Nephron progenitor cell (in vitro differentiated cells): ENCODE data around the gene DMD.

Experiments used
- DNase-seq: peaks from one replicate; pipeline ENCODE4 v3.0.0; 2021
- H3K27ac Mint-ChIP-seq: 2 replicates; pipeline ENCODE4 v1.8.0; 2021; ENCODE audit warnings: mild to moderate bottlenecking, moderate library complexity, mixed read lengths
- H3K27me3 Mint-ChIP-seq: 2 replicates; pipeline ENCODE4 v1.8.0; 2021; ENCODE audit warnings: mild to moderate bottlenecking, low read depth, mixed read lengths; ENCODE audit not compliant: poor library complexity
- H3K36me3 Mint-ChIP-seq: 2 replicates; pipeline ENCODE4 v1.8.0; 2021; ENCODE audit warnings: low read depth, mixed read lengths
- H3K4me1 Mint-ChIP-seq: 2 replicates; pipeline ENCODE4 v1.8.0; 2021; ENCODE audit warnings: mixed read lengths
- H3K4me3 Mint-ChIP-seq: 2 replicates; pipeline ENCODE4 v1.8.0; 2021; ENCODE audit warnings: mild to moderate bottlenecking, moderate library complexity, mixed read lengths
- H3K9me3 Mint-ChIP-seq: 2 replicates; pipeline ENCODE4 v1.8.0; 2021; ENCODE audit warnings: mild to moderate bottlenecking, moderate library complexity, mixed read lengths
- TF ChIP-seq, protein P1 (sequence below): fragments of 200-600 bp; sonication (generic); IDR thresholded peaks from 2 replicates; pipeline ENCODE4 v1.5.0; 2021; ENCODE audit warnings: antibody characterized with exemption

The DMD gene

DNA sequence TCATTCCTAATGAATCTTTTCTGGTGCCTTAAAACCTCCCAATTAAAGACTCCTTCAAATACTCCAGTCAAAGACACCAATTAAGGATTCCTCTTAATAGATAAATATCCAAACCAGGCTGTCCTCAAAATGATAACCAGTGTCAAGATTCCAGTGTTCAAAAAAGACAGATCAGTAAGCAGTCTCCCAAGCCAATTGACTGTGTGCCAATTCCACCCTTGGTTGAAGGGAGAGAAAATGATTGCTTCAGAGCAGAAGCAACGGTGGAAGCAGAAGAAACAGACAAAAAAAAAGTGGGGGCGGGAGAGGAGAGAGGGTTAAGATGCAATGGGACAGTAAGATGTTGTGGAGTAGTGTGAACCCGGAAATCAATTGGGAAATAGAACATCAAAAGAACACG, 1923.5 kb downstream of the DMD start:
- TF ChIP-seq, protein P1, sequence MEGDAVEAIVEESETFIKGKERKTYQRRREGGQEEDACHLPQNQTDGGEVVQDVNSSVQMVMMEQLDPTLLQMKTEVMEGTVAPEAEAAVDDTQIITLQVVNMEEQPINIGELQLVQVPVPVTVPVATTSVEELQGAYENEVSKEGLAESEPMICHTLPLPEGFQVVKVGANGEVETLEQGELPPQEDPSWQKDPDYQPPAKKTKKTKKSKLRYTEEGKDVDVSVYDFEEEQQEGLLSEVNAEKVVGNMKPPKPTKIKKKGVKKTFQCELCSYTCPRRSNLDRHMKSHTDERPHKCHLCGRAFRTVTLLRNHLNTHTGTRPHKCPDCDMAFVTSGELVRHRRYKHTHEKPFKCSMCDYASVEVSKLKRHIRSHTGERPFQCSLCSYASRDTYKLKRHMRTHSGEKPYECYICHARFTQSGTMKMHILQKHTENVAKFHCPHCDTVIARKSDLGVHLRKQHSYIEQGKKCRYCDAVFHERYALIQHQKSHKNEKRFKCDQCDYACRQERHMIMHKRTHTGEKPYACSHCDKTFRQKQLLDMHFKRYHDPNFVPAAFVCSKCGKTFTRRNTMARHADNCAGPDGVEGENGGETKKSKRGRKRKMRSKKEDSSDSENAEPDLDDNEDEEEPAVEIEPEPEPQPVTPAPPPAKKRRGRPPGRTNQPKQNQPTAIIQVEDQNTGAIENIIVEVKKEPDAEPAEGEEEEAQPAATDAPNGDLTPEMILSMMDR, result no peak
- Mint-ChIP-seq H3K9me3 (peaks cover 39% of the 10 kb centered on the region), H3K36me3 (no peaks in the 10 kb centered on the region), H3K4me1 (no peaks in the 10 kb centered on the region), H3K27me3 (peaks cover 3% of the 10 kb centered on the region), H3K4me3 (no peak overlapping the region), H3K27ac (no peak overlapping the region)
- no peak for DNase-seq

DNA sequence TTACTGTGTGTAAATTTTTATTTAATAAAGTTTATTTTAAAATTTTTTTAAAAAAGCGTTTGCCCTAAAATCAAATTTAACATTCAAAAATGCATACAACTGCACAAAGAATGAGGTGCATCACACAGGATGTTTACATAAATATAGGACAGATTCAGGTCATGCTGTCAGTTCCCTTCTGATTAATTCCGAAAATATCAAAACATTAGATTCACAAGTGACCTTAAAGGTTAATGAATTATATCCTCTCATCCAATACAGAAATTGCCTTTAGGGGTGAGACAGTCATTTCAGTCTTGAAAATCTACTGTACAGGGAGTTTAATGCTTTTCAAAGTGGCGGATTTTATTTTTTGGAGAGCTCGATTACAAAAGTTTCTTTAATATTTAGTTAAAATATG, 1930.8 kb downstream of the DMD start:
- Mint-ChIP-seq H3K4me3 (no peak overlapping the region), H3K4me1 (peaks cover 6% of the 10 kb centered on the region), H3K27me3 (no peaks in the 10 kb centered on the region), H3K9me3 (peaks cover 35% of the 10 kb centered on the region), H3K36me3 (no peaks in the 10 kb centered on the region), H3K27ac (no peak overlapping the region)
- TF ChIP-seq, protein P1, result no peak
- no peak for DNase-seq

DNA sequence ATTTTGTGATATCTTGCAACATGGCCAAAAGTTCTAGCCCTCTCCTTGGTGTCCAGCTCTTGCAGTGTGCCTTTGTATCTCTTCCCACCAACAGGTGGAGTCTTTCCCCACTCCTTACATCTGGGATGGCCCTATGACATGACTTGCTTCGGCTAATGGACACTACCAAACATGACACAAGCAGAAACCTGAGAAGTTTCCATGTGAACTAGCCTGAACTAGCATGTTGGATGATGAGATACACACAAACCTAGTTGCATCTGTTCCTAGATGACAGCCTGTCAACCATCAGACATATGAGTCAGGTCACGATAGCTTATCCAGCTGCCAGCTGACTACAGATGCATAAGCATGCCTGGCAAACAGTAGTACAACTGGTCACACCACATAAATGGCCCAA, 1932.0 kb downstream of the DMD start:
- Mint-ChIP-seq H3K27me3 (no peaks in the 10 kb centered on the region), H3K9me3 (peaks cover 37% of the 10 kb centered on the region), H3K36me3 (no peaks in the 10 kb centered on the region), H3K4me3 (no peak overlapping the region), H3K4me1 (peaks cover 6% of the 10 kb centered on the region), H3K27ac (no peak overlapping the region)
- no peak for DNase-seq
- TF ChIP-seq, protein P1, result peak; percentile 15

DNA sequence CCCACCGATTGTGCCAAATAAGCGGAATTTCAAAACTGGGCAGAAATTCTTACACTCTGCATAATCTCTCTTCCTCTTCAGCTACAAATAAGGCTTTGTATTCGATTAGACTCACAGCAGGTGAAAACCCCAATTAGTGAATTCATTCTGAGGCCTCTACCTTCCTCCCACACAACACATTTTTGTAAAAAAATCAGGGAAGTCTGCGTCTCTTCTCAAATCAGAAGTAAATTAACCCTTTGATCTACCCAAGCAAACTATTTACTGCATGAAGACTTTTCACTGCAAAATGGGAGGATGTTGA, 1938.9 kb downstream of the DMD start:
- peaks cover 21% of the 10 kb centered on the region for H3K4me1 Mint-ChIP-seq

DNA sequence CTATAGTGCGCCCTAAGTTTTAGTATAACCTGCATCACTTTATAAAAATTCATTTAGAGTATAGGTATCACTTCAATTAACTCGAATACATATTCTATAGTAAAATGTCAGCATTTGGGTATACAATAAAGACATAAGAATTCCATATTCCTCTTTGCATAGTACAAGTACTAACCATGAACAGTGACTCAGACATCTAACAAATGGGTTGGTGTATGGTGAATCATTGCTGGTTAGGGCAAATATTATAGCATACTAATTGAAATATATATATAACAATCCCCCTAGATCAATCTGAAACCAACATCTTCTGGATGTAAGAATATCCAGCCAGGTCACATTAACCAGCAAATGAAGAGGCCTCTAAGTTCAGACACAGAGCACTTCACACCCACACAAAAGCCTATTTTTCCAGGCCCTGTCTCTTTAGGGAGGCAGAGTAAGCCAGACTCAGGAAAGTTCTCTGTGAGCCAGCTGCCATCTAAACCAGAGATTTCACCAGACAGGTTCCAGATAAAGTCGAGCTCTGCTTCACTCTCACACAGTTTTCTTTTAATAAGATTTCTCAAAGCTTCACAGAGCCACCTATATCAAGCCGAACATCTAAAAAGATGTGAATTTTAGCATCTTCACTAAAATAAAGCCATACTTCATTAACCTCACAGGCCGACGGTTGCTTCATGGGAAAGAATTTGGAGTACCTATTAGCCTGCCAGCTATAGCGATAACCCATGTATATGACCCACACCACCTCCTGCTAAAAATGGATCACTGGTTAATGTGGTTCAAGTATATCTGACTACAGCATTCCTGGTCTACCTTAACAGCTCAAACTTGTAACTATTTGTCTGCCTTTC, 1939.5 kb downstream of the DMD start:
- H3K9me3 Mint-ChIP-seq, result peaks cover 35% of the 10 kb centered on the region
- peaks cover 2% of the 10 kb centered on the region for H3K27me3 Mint-ChIP-seq
- TF ChIP-seq, protein P1, result no peak
- no peaks in the 10 kb centered on the region for H3K36me3 Mint-ChIP-seq
- H3K4me3 Mint-ChIP-seq, result no peak overlapping the region
- H3K4me1 Mint-ChIP-seq, result peaks cover 21% of the 10 kb centered on the region
- H3K27ac Mint-ChIP-seq, result no peak overlapping the region
- DNase-seq, result no peak

More for the DNA sequence above, 1938.9 kb downstream of the DMD start:
- H3K9me3 Mint-ChIP-seq, result peaks cover 31% of the 10 kb centered on the region
- H3K4me3 Mint-ChIP-seq, result no peak overlapping the region
- H3K36me3 Mint-ChIP-seq, result no peaks in the 10 kb centered on the region
- TF ChIP-seq, protein P1, result no peak
- no peak for DNase-seq
- H3K27ac Mint-ChIP-seq, result no peak overlapping the region
- peaks cover 2% of the 10 kb centered on the region for H3K27me3 Mint-ChIP-seq

DNA sequence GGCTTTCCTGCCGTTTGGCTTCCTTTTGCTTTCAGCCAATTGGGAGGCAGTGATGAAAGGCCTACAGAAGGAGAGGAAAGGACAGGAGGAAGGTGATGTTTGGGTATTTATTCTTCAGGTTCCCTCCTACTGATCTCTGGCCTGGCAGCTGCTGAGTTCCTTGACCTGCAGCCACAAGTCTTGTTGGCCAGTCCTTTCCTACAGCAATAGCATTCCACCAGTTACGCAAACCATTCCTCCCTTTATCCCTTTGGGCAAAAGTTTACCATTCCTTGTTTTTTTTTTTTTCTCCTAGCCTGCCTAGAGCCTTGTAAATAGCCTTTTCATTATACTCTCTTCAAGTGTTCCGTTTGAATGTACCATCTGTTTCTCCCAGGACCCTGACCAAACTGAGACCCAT, 1941.4 kb downstream of the DMD start:
- TF ChIP-seq, protein P1, result no peak
- Mint-ChIP-seq H3K4me3 (no peak overlapping the region), H3K27ac (peak overlapping the region; percentile 49), H3K27me3 (peaks cover 5% of the 10 kb centered on the region), H3K4me1 (peaks cover 34% of the 10 kb centered on the region), H3K9me3 (peaks cover 32% of the 10 kb centered on the region), H3K36me3 (no peaks in the 10 kb centered on the region)
- no peak for DNase-seq
